A673 (cell line): ENCODE measurements around the gene PYGB. TPM values are rescaled to one million over a fixed set of nuclear protein-coding genes. Genes with fewer than 3 reads are reported as not detected.

Experiments
- BruUV-seq: library from RNA; stranded (reverse); fragments of 400-500 nt; replicated peaks from 2 replicates; lab custom pipeline; 2021; lab: Mats Ljungman, UMichigan
- CTCF ChIA-PET: fragments of 300-600 bp; sonication (Branson Sonifier 250); formaldehyde crosslinking; loops from one replicate; lab custom pipeline; 2022; ENCODE audit warnings: antibody characterized with exemption; lab: Charles Lee
- POLR2A ChIA-PET: fragments of 300-600 bp; sonication (Branson Sonifier 250); formaldehyde crosslinking; loops from one replicate; lab custom pipeline; 2022; ENCODE audit warnings: antibody characterized with exemption; ENCODE audit not compliant: low non-redundant PET; lab: Charles Lee
- DNase-seq: peaks from one replicate; pipeline ENCODE4 v3.0.0-alpha.2; 2015; ENCODE audit warnings: low spot score
- H3K27ac ChIP-seq: fragments of 200-600 bp; sonication (generic); 2 replicates; pipeline ENCODE4 v1.5.1; 2016; ENCODE audit warnings: mixed run types, low read depth, mild to moderate bottlenecking, mixed read lengths, antibody characterized with exemption, low read length; ENCODE audit not compliant: poor library complexity, severe bottlenecking
- H3K27me3 ChIP-seq: fragments of 200-600 bp; sonication (generic); replicated peaks from 2 replicates; pipeline ENCODE4 v1.6.1; 2017; ENCODE audit warnings: mixed run types, low read depth, mild to moderate bottlenecking, mixed read lengths, antibody characterized with exemption, low read length; ENCODE audit not compliant: insufficient read depth, poor library complexity
- H3K36me3 ChIP-seq: fragments of 200-600 bp; sonication (generic); 2 replicates; pipeline ENCODE4 v1.6.1; 2016; ENCODE audit warnings: mixed run types, mild to moderate bottlenecking, mixed read lengths, antibody characterized with exemption, low read length; ENCODE audit not compliant: insufficient read depth, poor library complexity, severe bottlenecking
- H3K4me1 ChIP-seq: fragments of 200-600 bp; sonication (generic); 2 replicates; pipeline ENCODE4 v1.6.1; 2017; ENCODE audit warnings: mixed run types, mild to moderate bottlenecking, mixed read lengths, antibody characterized with exemption, low read length; ENCODE audit not compliant: insufficient read depth, poor library complexity, severe bottlenecking
- H3K4me3 ChIP-seq: fragments of 200-600 bp; sonication (generic); 2 replicates; pipeline ENCODE4 v1.5.1; 2016; ENCODE audit warnings: low read depth, mixed run types, mild to moderate bottlenecking, mixed read lengths, low read length; ENCODE audit not compliant: poor library complexity, severe bottlenecking
- H3K9me3 ChIP-seq: fragments of 200-600 bp; sonication (generic); 2 replicates; pipeline ENCODE4 v1.6.1; 2016; ENCODE audit warnings: mixed run types, low read depth, mild to moderate bottlenecking, mixed read lengths, antibody characterized with exemption, low read length; ENCODE audit not compliant: poor library complexity, severe bottlenecking
- EZH2 ChIP-seq: fragments of 200-600 bp; sonication (generic); IDR thresholded peaks from 2 replicates; pipeline ENCODE4 v1.6.1; 2017; ENCODE audit warnings: borderline replicate concordance, low read depth, mild to moderate bottlenecking, mixed read lengths, antibody characterized with exemption, low read length; ENCODE audit not compliant: poor library complexity, severe bottlenecking
- intact Hi-C: fragments of 100-400 bp; cut with micrococcal nuclease; formaldehyde crosslinking; loops from one replicate; pipeline ENCODE4 v1.10.0; 2022; ENCODE audit not compliant: unreplicated experiment
- total RNA-seq: library from RNA; stranded (reverse); gene quantifications from 2 replicates; pipeline ENCODE4 v1.2.3, GENCODE V29; 2021
- TF ChIP-seq, protein P1 (sequence below): fragments of 300-800, 200-600 bp; sonication (generic); conservative IDR thresholded peaks from 2 replicates; pipeline ENCODE4 v1.5.1; 2017; ENCODE audit warnings: low read depth, mild to moderate bottlenecking, antibody characterized with exemption, low read length, moderate library complexity, mixed read lengths

PYGB gene
- total RNA-seq, 1 experiment from 2014 or later = 52.3 TPM

DNA sequence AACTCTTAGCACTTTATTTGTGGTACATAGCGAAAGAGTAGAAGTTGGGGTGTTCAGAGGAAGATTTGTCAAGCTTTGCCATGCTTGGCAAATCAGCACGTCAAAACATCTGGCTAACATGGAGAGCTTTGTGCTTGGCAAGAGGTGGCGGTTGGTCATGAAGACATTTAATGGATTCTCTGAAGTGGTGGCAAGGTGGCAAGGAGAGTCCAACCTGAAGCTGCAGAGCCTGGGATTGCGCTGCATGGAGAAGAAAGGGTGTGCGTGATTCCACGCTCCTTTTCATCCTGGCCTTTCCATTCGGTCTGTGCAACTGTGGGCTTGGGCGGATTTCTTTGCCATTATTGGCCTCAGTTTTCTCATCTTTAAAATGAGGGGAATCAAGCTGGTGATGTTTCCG lies 3.1 kb downstream of the PYGB start:
- POLR2A ChIA-PET = no interaction called here
- Histone ChIP-seq H3K27ac (no peak overlapping the region), H3K4me1 (peaks cover 9% of the 10 kb centered on the region), H3K27me3 (no peaks in the 10 kb centered on the region), H3K4me3 (no peak overlapping the region), H3K9me3 (no peaks in the 10 kb centered on the region), H3K36me3 (no peaks in the 10 kb centered on the region)
- BruUV-seq = no TSS peak
- CTCF ChIA-PET = no interaction called here
- TF ChIP-seq EZH2 = no peak
- TF ChIP-seq, protein P1, sequence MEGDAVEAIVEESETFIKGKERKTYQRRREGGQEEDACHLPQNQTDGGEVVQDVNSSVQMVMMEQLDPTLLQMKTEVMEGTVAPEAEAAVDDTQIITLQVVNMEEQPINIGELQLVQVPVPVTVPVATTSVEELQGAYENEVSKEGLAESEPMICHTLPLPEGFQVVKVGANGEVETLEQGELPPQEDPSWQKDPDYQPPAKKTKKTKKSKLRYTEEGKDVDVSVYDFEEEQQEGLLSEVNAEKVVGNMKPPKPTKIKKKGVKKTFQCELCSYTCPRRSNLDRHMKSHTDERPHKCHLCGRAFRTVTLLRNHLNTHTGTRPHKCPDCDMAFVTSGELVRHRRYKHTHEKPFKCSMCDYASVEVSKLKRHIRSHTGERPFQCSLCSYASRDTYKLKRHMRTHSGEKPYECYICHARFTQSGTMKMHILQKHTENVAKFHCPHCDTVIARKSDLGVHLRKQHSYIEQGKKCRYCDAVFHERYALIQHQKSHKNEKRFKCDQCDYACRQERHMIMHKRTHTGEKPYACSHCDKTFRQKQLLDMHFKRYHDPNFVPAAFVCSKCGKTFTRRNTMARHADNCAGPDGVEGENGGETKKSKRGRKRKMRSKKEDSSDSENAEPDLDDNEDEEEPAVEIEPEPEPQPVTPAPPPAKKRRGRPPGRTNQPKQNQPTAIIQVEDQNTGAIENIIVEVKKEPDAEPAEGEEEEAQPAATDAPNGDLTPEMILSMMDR = no peak
- no peak for DNase-seq
- intact Hi-C loops = no loop called here

DNA sequence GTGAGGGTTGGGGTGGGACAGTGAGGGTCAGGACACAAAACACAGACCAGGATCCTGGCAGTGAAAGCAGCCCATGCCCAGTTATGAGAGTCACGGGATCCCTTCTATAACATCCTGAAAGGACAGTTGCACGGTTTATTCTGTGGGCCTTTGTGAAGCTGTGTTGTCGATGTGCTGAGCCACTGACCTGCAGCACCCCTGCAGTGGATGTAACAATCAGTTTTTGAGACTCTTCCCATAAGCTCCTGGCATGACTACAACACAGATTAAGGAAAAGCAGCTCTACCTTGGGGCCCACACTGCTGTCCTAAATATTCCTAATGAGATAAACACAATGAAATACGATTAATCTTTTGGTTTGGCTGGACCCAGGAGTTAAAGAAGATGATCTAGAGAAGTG lies 3.7 kb downstream of the PYGB start:
- DNase-seq = no peak
- Histone ChIP-seq H3K4me3 (no peak overlapping the region), H3K36me3 (no peaks in the 10 kb centered on the region), H3K9me3 (no peaks in the 10 kb centered on the region), H3K27ac (no peak overlapping the region), H3K4me1 (peaks cover 9% of the 10 kb centered on the region), H3K27me3 (no peaks in the 10 kb centered on the region)
- ChIA-PET POLR2A (no interaction called here), CTCF (no interaction called here)
- intact Hi-C loops = no loop called here
- no peak for TF ChIP-seq EZH2
- TF ChIP-seq, protein P1 = no peak
- BruUV-seq = no TSS peak

DNA sequence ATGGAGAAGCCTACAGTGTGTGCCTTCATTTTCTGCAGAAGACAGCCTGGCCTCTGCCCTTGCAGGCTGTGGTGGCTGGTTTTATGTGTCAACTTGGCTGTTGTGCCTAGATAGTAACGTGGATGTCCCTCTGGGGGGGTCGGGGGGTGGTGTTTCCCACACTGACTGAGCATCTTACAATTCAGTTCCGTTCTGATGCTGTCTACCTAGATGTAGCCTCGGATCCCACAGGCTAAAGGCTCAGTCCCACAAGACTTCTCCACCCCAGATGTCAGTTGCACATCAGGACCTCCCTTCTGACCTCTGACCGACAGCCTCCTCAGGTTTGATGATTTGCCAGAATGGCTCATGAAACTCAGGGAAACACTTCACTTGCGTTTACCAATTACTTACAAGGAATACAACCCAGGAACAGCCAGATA lies 4.4 kb downstream of the PYGB start:
- H3K36me3 ChIP-seq = no peaks in the 10 kb centered on the region
- no peak for DNase-seq
- ChIA-PET POLR2A (no interaction called here), CTCF (no interaction called here)
- TF ChIP-seq, protein P1 = no peak
- TF ChIP-seq EZH2 = no peak
- no peaks in the 10 kb centered on the region for H3K9me3 ChIP-seq
- peaks cover 9% of the 10 kb centered on the region for H3K4me1 ChIP-seq
- H3K4me3 ChIP-seq = no peak overlapping the region
- BruUV-seq = no TSS peak
- no peaks in the 10 kb centered on the region for H3K27me3 ChIP-seq
- no peak overlapping the region for H3K27ac ChIP-seq
- intact Hi-C loops = no loop called here
